Endothelial cell of hepatic sinusoid (primary cell): Measurements from ENCODE around the gene SLX4.
"Not testable (repeated sequence)": the region's sequence is repeated elsewhere in the genome, so short reads cannot be mapped to it uniquely, and the experiment has no call there.

Experiments used
- in situ Hi-C: cut with HindIII; loops from 2 replicates; pipeline ENCODE4 v1.10.0; 2017; ENCODE audit warnings: low sequenced_read_pairs

The SLX4 gene

DNA sequence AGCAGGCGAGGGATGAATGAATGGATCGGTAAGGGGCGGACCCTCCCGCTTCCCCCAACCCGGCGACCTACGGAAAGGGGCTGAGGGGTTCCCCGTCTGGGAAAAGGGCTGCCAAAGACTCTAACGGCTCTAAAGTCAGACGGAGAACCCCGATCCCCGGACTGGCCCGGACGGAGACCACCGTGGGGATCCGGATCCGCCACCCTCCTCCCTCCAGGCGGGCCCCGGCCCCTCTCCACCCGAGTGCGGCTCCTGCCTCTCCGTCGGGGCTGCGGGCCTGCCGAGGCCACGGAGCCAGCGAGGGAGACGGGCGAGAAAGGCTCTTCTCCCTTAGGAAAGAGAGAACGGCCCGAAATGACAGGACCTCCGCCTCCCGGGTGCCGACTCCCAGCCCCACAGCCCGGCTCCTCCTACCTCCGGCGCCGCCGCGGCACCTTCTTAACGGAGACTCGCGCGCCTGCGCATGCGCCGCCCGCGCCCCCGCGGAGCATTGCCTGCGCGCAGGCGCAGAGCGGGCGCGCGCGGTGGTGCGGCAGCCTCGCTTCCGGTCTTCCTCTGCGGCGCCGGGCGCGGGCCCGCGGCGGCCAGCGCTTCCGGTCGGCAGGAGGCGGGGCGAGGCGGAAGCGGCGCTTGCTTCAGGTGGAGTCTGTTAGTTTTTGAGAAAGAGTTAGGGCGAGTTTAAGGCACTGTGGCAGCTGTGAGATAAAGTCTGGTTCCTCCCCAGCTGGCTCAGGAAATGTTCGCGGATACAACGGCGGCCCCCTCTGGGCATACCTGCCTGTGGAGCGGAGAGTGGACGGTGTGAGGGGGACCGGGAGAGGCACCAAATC is at the start of gene SLX4:
Gene SLX4, minus strand, starts transcription at position 461 of the 830 bp plus-strand sequence. CDS start 2,642 bp downstream, outside the sequence.
- in situ Hi-C loops, result no loop called here

DNA sequence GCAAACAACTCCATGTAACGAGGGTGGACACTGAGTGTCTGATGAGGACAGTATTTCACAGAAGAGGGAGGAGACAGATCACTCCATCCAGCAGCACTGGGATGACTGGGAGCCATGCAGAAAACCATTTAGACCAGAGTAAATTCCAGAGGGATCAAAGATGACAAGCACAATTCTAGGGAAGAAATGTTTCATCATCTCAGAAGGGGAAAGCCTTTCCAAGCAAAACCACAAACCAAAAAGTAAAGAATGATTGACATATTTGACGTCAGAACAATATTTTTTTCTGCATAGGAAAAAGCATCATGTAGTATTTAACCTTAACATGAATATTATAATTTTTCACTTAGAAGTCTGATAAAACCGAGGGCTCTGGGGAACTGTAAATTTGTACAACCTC is 47.8 kb upstream of the SLX4 start:
- in situ Hi-C loops, result no loop called here

DNA sequence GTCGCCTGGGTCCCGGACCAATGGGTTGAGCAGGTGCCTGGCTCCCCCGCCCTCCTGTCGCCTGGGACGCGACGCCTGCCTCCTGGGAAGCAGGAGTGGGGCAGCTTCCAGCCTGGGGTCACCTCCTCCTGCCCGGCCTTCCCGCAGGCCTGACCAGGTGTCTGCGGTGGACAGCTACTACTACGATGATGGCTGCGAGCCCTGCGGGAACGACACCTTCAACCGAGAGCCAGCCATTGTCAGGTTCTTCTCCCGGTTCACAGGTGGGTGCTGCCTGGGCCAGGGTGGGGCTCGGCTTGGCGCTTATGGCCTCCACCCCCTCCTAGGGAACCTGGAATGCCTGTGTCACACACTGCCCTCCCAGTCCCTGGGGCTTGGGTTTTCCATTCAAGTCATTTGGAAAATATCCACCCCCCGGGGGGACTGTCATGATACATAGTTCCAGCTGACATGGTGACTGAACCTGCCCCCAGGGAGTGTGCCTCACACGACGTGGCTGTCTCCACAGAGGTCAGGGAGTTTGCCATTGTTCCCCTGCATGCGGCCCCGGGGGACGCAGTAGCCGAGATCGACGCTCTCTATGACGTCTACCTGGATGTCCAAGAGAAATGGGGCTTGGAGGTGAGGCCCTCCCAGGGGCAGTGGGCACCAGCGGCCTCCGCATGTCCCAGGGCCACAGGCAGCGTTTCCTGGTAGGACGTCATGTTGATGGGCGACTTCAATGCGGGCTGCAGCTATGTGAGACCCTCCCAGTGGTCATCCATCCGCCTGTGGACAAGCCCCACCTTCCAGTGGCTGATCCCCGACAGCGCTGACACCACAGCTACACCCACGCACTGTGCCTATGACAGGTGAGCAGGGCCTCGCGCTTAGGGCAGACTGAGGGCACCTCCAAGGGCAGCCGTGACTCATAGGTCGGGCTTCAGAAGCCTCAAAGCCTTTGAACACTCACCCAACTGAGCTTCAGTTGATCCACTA is 45.4 kb upstream of the SLX4 start:
- in situ Hi-C loops, result no loop called here

- in situ Hi-C loops, result not testable (repeated sequence)
These were observed 44.7 kb upstream of the SLX4 start for GRCh38 chr16:3656160-3656490.

GRCh38 chr16:3655396-3656159 is 44.2 kb upstream of the SLX4 start:
- in situ Hi-C loops, result no loop called here

GRCh38 chr16:3655030-3655395 is 43.6 kb upstream of the SLX4 start:
- in situ Hi-C loops, result no loop called here

- in situ Hi-C loops, result no loop called here
These were observed 43.0 kb upstream of the SLX4 start, which contains the start of gene DNASE1 for GRCh38 chr16:3654249-3654991. DNASE1 (plus strand) TSS chr16:3654691; CDS start chr16:3655374, 683 bp downstream.

DNA sequence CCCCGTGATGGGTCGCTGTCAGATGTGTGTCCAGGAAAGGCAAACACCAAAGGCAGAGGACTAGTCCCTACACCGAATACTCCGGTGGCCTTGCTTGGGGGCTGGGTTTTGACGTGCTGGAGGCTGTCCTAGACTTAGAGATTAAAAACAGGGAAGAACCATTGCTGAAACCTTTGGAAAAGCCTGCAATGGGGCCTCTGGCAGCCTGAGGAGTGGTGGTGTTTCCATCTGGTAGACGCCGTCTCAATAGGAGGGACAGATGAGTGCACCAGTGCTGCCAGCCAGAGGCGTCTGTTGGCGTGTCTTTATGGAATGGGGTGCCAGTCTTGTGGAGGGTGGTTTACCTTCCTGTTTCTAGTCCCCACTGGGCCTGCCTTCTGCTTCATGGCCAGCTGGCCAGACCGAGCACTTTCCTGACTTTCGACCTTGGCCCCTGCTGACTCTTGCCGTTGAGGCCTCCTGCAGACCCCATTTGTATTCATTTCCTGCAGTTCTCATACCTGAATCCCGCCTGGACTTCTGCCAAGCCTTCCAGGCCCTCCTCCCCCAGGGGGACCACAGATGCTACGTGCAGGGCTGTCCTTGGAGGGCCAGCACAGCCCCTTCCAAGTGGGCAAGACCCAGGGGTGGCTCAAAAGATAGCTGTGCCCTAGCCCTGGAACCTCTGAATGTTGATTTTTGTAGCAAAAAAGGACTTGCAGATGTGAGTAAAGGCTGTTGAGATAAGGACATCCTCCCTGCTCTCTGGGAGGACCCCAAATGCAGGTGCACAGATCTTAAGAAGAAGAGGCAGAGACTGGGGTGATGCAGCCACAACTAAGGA is 41.2 kb upstream of the SLX4 start:
- in situ Hi-C loops, result no loop called here

DNA sequence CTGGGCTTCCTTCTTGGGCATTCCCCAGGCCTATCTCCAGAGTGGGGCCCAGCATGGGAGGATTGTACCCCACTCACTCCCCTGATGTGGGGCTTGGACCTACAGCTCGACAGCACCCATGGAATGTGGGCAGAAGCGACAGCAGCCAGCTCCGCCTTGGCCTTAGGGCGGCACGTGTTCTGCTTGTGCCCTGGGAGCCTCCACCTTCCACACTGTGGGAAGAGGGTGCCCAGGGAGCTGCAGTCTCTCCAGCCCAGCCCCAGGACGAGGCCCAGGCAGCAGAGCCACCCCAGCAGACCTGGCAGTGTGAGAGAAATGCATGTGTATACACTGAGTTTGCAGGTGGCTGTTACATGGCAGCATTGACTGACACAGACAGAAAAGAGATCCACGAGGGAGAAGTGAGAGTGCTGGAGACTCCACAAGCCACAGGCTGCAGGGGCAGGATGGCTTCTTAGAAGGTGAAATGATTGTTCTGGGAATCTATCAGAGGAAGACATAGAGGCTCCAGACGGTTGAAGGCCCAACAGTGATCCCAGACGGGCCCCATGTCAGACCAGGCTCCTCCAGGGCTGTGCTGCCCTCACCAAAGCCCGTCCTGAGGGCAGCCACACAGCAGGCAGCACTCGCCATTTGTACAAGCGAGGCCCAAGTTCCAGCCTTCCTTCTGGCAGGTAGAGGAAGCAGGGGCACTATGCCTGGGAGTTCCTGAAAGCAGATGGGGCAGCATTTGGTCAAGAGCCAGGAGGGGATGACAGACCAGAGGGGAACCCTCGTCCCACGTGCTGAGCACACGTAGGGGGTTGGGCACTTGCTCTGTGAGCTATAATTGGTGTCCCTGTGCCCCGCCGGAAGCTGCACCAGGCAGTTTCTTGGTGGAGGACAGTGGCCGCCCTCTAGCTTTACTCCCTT is 40.3 kb upstream of the SLX4 start:
- in situ Hi-C loops, result no loop called here

DNA sequence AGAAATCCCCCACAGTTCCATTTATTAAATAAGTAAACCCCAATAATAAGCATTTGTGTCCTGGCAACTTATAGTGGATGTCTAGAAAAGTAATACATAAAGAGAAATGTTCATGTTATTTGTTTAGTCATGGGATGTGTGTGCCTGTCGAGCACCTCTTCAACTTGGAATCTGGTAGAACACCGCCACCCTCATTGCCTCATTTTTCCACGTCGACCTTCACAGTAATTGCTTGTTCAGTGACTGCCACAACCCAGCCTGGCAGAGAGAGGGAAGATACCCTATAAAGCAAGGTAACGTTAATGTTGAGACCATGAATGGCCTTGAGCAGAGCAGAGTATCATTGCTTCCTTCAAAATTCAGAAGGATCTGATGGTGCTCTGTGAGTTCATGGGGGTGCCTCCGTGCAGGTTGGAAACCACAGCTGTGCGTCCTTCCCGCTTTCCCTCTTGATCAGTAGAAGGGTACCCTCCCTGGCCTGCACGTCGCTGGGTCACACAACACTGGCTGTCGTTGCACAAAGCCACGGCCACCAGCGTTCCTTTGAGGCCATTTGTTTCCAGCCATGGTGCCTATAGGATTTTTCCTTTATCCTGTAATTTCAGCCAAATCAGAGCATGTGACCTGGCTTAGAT is 39.3 kb upstream of the SLX4 start:
- in situ Hi-C loops, result no loop called here

- in situ Hi-C loops, result loop anchor here (10.0 kb wide), 2 partner anchors 108 to 268 kb away; no protein-coding TSS in a partner anchor
These were observed 35.0 kb upstream of the SLX4 start for GRCh38 chr16:3646348-3646920.

DNA sequence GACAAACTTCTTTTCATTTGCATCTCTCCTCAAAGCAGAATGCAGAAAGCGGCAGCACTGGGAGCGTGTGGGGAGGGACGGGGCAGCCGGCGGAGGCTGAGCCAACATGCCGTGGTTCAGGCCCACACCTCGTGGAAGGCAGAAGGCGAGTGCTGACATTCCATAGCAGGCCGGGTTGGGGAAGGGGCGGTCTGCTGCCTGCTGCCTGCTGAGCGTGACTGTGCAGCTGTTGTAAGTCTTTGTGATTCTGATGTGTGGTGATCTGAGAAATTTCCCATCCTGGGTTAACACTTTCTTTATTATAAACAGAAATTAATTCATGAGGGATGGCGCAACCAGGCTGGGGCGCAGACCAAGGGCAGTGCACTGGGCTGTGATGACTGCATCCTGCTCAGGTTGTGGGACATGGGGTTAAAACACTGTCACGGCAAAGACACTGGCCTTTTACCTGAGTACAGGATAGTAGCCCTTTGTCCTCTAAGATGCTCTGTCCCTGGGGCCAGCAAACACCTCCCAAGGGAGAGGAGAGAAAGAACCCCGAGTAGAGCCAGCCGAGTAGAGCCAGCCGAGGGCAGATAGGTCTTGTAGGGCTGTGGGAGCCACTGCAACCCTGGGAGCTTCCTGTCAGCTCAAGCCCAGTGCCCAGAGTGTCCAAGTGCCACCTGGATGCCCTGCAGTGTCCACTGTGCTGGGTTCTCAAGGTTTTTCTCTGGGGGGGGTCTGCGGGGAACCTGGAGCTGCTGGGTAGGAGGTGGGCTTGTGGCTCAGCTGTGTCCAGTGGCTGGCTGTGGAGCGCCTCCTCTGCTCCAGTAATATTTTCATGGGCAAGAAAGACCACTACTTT is 34.3 kb upstream of the SLX4 start:
- in situ Hi-C loops, result loop anchor here (10.0 kb wide), 2 partner anchors 109 to 269 kb away; no protein-coding TSS in a partner anchor

- in situ Hi-C loops, result loop anchor here (10.0 kb wide), 2 partner anchors 110 to 270 kb away; no protein-coding TSS in a partner anchor
These were observed 33.7 kb upstream of the SLX4 start for GRCh38 chr16:3645108-3645503.

DNA sequence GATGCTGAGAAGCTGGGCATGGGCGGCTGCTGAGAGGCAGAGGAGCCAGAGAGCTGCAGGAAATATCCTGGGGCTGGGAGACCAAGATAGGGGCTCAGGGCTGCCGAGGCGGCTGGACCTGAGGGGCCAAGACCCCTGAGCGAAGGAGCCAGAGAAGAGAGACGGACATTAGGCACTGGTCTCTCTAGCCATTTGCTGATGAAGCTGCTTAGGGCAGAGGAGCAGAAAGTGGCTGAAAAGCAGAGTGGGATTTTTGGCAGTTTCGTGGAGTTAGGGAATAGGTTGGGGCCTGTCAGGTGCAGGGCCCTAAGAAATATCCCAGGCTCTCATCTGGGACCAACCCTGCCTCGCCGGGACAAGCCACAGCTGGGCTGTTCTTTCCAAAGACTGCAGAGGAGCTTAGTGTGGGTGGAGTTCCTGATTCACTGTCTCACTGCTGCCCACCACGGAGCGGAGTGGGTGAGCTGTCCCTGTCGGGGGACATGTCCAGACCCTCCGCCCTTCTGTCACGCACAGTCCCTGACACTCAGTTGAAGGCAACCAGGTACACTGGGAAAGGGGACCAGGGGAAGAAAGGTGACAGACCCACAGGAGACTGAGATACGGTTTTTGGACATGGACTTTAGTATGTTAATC is 31.8 kb upstream of the SLX4 start:
- in situ Hi-C loops, result loop anchor here (5.0 to 10.0 kb wide), 3 partner anchors 34 to 272 kb away; no protein-coding TSS in a partner anchor

DNA sequence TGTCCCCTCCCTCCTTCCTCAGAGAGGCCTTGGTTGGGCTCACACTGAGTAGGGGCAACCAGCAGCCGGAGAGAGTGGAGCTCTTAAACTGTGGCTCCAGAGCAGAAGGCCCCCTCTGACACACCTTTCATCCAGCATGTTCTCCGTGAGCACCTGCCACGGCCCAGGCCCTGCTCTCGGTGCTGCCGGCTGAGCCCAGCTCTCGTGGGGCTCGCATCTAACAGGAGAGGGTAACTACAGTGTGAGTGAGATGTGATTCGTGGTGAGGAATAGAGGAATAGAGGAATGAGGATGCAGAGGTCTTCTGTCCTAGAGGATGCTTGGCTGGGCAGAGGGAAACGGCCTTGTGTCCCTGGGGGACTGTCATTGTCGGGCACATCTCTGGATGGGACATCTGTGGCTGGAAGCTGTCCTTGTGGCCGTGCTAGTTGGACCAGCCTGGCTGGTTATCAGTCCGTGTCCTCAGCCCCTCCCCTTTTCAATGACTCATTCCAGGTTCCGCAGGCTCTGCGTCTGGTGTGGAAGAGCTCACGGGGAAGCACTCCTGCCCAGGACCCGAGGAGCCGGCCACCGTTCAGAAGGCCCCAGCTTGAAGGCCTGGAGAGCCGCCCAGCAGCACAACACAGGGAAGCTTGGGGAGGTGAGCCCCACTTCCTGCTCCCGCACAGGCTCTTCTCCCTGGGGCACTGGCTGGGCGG is 31.1 kb upstream of the SLX4 start:
- in situ Hi-C loops, result loop anchor here (5.0 to 10.0 kb wide), 3 partner anchors 35 to 272 kb away; no protein-coding TSS in a partner anchor
